ENCODE results near the gene PRKACG.

Gene PRKACG

DNA sequence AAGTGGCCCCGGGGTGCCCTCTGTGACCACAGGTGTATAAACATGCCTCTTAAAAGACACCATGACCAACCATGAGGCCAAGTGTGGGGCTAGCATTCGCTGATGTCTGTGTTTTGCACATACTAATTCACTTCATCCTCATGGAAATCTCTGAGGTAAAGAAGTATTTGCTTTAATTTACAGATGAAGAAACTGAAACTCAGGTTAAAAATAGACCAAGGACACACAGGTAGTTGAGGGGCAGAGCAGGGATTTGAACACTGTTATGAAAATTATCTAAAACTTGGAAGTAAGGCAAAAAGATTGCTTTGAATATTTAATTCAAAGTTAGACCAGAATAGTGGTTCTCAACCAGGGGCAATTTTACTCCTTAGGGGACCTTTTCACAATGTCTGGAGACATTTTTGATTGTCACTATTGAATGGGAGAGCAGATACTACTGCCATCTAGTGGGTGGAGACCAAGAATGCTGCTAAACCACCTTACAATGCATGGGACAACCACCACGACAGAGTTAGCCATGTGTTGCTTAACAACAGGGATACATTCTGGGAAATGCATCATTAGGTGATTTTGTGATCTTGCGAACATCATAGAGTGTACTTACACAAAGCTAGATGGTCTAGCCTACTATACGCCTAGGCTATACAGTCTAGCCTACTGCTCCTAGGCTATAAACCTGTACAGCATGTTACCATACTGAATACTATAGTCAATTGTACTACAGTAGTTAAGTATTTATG, 13.6 kb upstream of the PRKACG start:
- H3K4me2 ChIP-seq (ENCODE audit: low read length, poor library complexity, severe bottlenecking) = no peak overlapping the region
- DNase-seq = peak; percentile 64
- peaks cover 10 to 23% of the 10 kb centered on the region in 2 experiments for H3K27me3 ChIP-seq (ENCODE audit: control insufficient read depth in 1 of 2, insufficient read depth in 1 of 2, low read length in 2 of 2)
- H3K14ac ChIP-seq (ENCODE audit: low read length in 2 of 2) = peak overlapping the region in 1 of 2 experiments; percentile 58
- H4K91ac ChIP-seq (ENCODE audit: low read length) = no peak overlapping the region
- no peak overlapping the region for H3K18ac ChIP-seq (ENCODE audit: low read depth in 1 of 2, low read length in 2 of 2)
- no peak overlapping the region for H2AK5ac ChIP-seq (ENCODE audit: low read length, severe bottlenecking)
- WGBS = 36% methylated on average over 2 of the region's 5 CpGs
- H2BK15ac ChIP-seq (ENCODE audit: low read depth, poor library complexity, severe bottlenecking) = no peak overlapping the region
- H3K36me3 ChIP-seq (ENCODE audit: control insufficient read depth in 1 of 2, insufficient read depth in 2 of 2, low read depth in 1 of 2, low read length in 2 of 2) = no peaks in the 10 kb centered on the region
- H2BK5ac ChIP-seq (ENCODE audit: low read depth, low read length, poor library complexity, severe bottlenecking) = no peak overlapping the region
- H3K9ac ChIP-seq (ENCODE audit: low read length) = no peak overlapping the region
- H3K4me1 ChIP-seq (ENCODE audit: control insufficient read depth, insufficient read depth, low read depth, low read length) = no peaks in the 10 kb centered on the region
- peaks cover 5% of the 10 kb centered on the region for H3K9me3 ChIP-seq (ENCODE audit: control insufficient read depth, low read length)
- no peak overlapping the region for H2BK120ac ChIP-seq (ENCODE audit: low read depth, low read length)
- H3K4me3 ChIP-seq (ENCODE audit: insufficient read depth in 1 of 2, low read depth in 1 of 2, low read length in 2 of 2) = no peak overlapping the region
- H4K8ac ChIP-seq (ENCODE audit: low read length) = no peak overlapping the region
- H2AFZ ChIP-seq (ENCODE audit: low read depth, low read length) = no peak overlapping the region
- H2BK12ac ChIP-seq (ENCODE audit: low read length in 2 of 2) = no peak overlapping the region
- no peaks in the 10 kb centered on the region for H3K79me1 ChIP-seq (replicated peaks; ENCODE audit: low read length, poor library complexity, severe bottlenecking)
- no peak overlapping the region for H3K27ac ChIP-seq (ENCODE audit: low read length, poor library complexity, severe bottlenecking)
- H3K23ac ChIP-seq (ENCODE audit: low read length in 2 of 2) = no peak overlapping the region
- no peak overlapping the region for H3K4ac ChIP-seq (ENCODE audit: low read depth in 1 of 2, low read length in 2 of 2)

DNA sequence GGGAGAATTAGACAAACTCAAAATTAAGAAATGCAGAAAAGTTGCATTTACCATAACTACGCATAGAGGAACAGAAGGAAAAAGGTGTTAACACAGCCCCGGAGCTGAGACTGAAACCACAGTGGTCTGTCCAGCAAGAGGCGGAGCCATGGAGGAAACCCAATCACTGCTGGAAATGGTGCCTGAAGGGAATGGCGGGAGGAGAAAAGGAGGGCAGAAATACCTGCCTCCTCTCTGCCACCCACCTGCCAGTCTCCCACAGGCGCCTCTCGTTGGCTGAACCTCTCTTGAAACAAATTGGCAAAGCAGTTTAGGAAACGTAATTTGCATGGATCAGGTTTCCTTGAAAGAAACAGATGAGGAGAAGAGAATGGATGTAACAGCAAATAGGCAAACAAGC, 9.7 kb upstream of the PRKACG start:
- Histone ChIP-seq H3K9me3 (ENCODE audit: control insufficient read depth, low read length) (no peaks in the 10 kb centered on the region), H3K27ac (ENCODE audit: low read length, poor library complexity, severe bottlenecking) (no peak overlapping the region), H2BK12ac (ENCODE audit: low read length in 2 of 2) (no peak overlapping the region), H4K91ac (ENCODE audit: low read length) (no peak overlapping the region), H3K4ac (ENCODE audit: low read depth in 1 of 2, low read length in 2 of 2) (no peak overlapping the region), H2AK5ac (ENCODE audit: low read length, severe bottlenecking) (no peak overlapping the region), H3K4me1 (ENCODE audit: control insufficient read depth, insufficient read depth, low read depth, low read length) (no peaks in the 10 kb centered on the region), H3K4me2 (ENCODE audit: low read length, poor library complexity, severe bottlenecking) (no peak overlapping the region), H3K36me3 (ENCODE audit: control insufficient read depth in 1 of 2, insufficient read depth in 2 of 2, low read depth in 1 of 2, low read length in 2 of 2) (no peaks in the 10 kb centered on the region), H3K23ac (ENCODE audit: low read length in 2 of 2) (no peak overlapping the region), H2AFZ (ENCODE audit: low read depth, low read length) (no peak overlapping the region), H4K8ac (ENCODE audit: low read length) (no peak overlapping the region), H2BK15ac (ENCODE audit: low read depth, poor library complexity, severe bottlenecking) (no peak overlapping the region), H3K79me1 (replicated peaks; ENCODE audit: low read length, poor library complexity, severe bottlenecking) (no peaks in the 10 kb centered on the region), H3K18ac (ENCODE audit: low read depth in 1 of 2, low read length in 2 of 2) (no peak overlapping the region), H3K27me3 (ENCODE audit: control insufficient read depth in 1 of 2, insufficient read depth in 1 of 2, low read length in 2 of 2) (peaks cover 10 to 29% of the 10 kb centered on the region in 2 experiments), H3K14ac (ENCODE audit: low read length in 2 of 2) (no peak overlapping the region), H3K4me3 (ENCODE audit: insufficient read depth in 1 of 2, low read depth in 1 of 2, low read length in 2 of 2) (no peak overlapping the region), H3K9ac (ENCODE audit: low read length) (no peak overlapping the region), H2BK5ac (ENCODE audit: low read depth, low read length, poor library complexity, severe bottlenecking) (no peak overlapping the region), H2BK120ac (ENCODE audit: low read depth, low read length) (no peak overlapping the region)
- 77% methylated on average over 7 of the region's 7 CpGs for WGBS
- DNase-seq = no peak

DNA sequence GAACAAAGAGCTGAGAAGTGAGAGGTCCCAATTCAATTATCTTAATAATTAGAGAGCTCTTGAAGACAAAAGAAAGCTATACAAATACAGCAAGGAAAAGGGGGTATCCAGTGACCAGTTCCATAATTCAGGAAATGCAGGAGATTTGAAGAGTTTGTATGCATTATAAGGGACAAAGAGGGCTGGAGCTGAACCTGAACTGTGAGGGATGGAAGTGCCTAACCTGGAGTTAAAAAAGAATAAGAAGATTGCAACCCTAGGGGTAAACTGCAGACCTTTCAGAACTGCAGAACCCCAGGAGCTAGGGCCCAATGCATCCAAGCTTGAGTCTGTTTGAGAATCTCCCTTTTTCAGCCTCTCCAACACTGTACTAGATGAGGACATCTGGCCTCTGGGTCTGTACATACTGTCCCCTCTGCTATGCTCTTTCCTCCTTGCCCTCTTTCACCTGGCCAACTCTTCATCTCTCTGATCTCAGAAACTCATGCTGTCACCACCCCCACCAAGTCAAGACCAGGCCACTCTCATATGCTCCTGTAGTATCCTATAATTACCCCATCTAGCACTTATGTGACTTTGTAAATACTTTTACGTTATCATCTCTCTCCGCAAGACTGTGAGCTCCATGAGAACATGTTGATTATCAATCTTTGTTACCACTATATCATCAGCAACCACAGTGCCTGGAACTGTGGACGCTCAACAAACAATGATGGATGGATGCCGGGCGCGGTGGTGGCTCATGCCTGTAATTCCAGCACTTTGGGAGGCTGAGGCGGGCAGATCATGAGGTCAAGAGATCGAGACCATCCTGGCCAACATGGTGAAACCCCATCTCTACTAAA, 6.6 kb upstream of the PRKACG start:
- Histone ChIP-seq H2BK15ac (ENCODE audit: low read depth, poor library complexity, severe bottlenecking) (no peak overlapping the region), H4K8ac (ENCODE audit: low read length) (no peak overlapping the region), H3K9me3 (ENCODE audit: control insufficient read depth, low read length) (no peaks in the 10 kb centered on the region), H3K23ac (ENCODE audit: low read length in 2 of 2) (no peak overlapping the region), H3K36me3 (ENCODE audit: control insufficient read depth in 1 of 2, insufficient read depth in 2 of 2, low read depth in 1 of 2, low read length in 2 of 2) (no peaks in the 10 kb centered on the region), H3K27me3 (ENCODE audit: control insufficient read depth in 1 of 2, insufficient read depth in 1 of 2, low read length in 2 of 2) (peaks cover 13 to 29% of the 10 kb centered on the region in 2 experiments), H3K9ac (ENCODE audit: low read length) (no peak overlapping the region), H2BK12ac (ENCODE audit: low read length in 2 of 2) (no peak overlapping the region), H3K4me1 (ENCODE audit: control insufficient read depth, insufficient read depth, low read depth, low read length) (no peaks in the 10 kb centered on the region), H2BK120ac (ENCODE audit: low read depth, low read length) (no peak overlapping the region), H4K91ac (ENCODE audit: low read length) (no peak overlapping the region), H3K79me1 (replicated peaks; ENCODE audit: low read length, poor library complexity, severe bottlenecking) (no peaks in the 10 kb centered on the region), H3K18ac (ENCODE audit: low read depth in 1 of 2, low read length in 2 of 2) (no peak overlapping the region), H3K14ac (ENCODE audit: low read length in 2 of 2) (no peak overlapping the region), H3K4me2 (ENCODE audit: low read length, poor library complexity, severe bottlenecking) (no peak overlapping the region), H3K4me3 (ENCODE audit: insufficient read depth in 1 of 2, low read depth in 1 of 2, low read length in 2 of 2) (no peak overlapping the region), H2AFZ (ENCODE audit: low read depth, low read length) (no peak overlapping the region), H3K27ac (ENCODE audit: low read length, poor library complexity, severe bottlenecking) (no peak overlapping the region), H3K4ac (ENCODE audit: low read depth in 1 of 2, low read length in 2 of 2) (no peak overlapping the region), H2AK5ac (ENCODE audit: low read length, severe bottlenecking) (no peak overlapping the region), H2BK5ac (ENCODE audit: low read depth, low read length, poor library complexity, severe bottlenecking) (no peak overlapping the region)
- no peak for DNase-seq
- WGBS = 95% methylated on average over 6 of the region's 8 CpGs

DNA sequence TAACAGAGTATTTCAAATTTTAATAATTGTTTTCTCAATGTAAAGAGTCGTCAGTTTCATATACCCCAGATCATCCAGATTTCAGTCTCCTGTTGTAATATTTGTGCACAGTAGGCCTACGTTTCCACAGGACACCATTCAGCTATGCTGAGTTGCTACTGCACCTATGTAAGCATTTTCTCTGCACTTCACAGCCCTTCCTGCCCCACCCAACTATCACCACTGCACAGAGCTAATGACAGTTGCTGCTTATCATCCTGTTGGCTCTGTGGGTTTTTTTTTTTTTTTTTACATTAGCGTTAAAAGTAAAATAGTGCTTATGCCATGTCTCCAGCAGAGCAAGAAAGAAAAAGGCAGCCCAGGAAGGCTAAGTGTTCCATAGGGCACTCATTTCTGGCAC, 5.9 kb upstream of the PRKACG start:
- DNase-seq = no peak
- Histone ChIP-seq H3K79me1 (replicated peaks; ENCODE audit: low read length, poor library complexity, severe bottlenecking) (no peaks in the 10 kb centered on the region), H4K91ac (ENCODE audit: low read length) (no peak overlapping the region), H2AK5ac (ENCODE audit: low read length, severe bottlenecking) (no peak overlapping the region), H3K14ac (ENCODE audit: low read length in 2 of 2) (no peak overlapping the region), H2BK12ac (ENCODE audit: low read length in 2 of 2) (no peak overlapping the region), H4K8ac (ENCODE audit: low read length) (no peak overlapping the region), H2BK5ac (ENCODE audit: low read depth, low read length, poor library complexity, severe bottlenecking) (no peak overlapping the region), H2BK120ac (ENCODE audit: low read depth, low read length) (no peak overlapping the region), H2AFZ (ENCODE audit: low read depth, low read length) (no peak overlapping the region), H3K4me1 (ENCODE audit: control insufficient read depth, insufficient read depth, low read depth, low read length) (no peaks in the 10 kb centered on the region), H3K27ac (ENCODE audit: low read length, poor library complexity, severe bottlenecking) (no peak overlapping the region), H3K9me3 (ENCODE audit: control insufficient read depth, low read length) (no peaks in the 10 kb centered on the region), H3K4ac (ENCODE audit: low read depth in 1 of 2, low read length in 2 of 2) (no peak overlapping the region), H3K9ac (ENCODE audit: low read length) (no peak overlapping the region), H3K27me3 (ENCODE audit: control insufficient read depth in 1 of 2, insufficient read depth in 1 of 2, low read length in 2 of 2) (peaks cover 14 to 28% of the 10 kb centered on the region in 2 experiments), H3K36me3 (ENCODE audit: control insufficient read depth in 1 of 2, insufficient read depth in 2 of 2, low read depth in 1 of 2, low read length in 2 of 2) (no peaks in the 10 kb centered on the region), H3K18ac (ENCODE audit: low read depth in 1 of 2, low read length in 2 of 2) (no peak overlapping the region), H3K4me3 (ENCODE audit: insufficient read depth in 1 of 2, low read depth in 1 of 2, low read length in 2 of 2) (no peak overlapping the region), H3K23ac (ENCODE audit: low read length in 2 of 2) (no peak overlapping the region), H2BK15ac (ENCODE audit: low read depth, poor library complexity, severe bottlenecking) (no peak overlapping the region), H3K4me2 (ENCODE audit: low read length, poor library complexity, severe bottlenecking) (no peak overlapping the region)
- WGBS = 76% methylated on average over 3 of the region's 3 CpGs

Measured in mesenchymal stem cell (in vitro differentiated cells and primary cell).